HL-60/S4 (cell line): ENCODE data around the gene GAB3.

ENCODE experiments used
- in situ Hi-C: fragments of 300-500 bp; cut with MboI; formaldehyde crosslinking; loops from 2 replicates; pipeline ENCODE4 v1.14.3; 2022; ENCODE audit warnings: low sequenced_read_pairs

GAB3 gene

GRCh38 chrX:154750301-154751202, at the start of gene GAB3:
Gene GAB3, minus strand, starts transcription at chrX:154751077. Its CDS starts 52 bp downstream, at chrX:154751025.
- in situ Hi-C loops: no loop called here

GRCh38 chrX:154799556-154800348, 48.9 kb upstream of the GAB3 start:
- in situ Hi-C loops: no loop called here

- in situ Hi-C loops: no loop called here
Observed at GRCh38 chrX:154797006-154797405, 46.1 kb upstream of the GAB3 start.

- in situ Hi-C loops: no loop called here
Observed at GRCh38 chrX:154795016-154795415, 44.1 kb upstream of the GAB3 start.

GRCh38 chrX:154793084-154793795, 42.4 kb upstream of the GAB3 start:
- in situ Hi-C loops: no loop called here

- in situ Hi-C loops: no loop called here
Observed at GRCh38 chrX:154791939-154792338, 41.1 kb upstream of the GAB3 start.

GRCh38 chrX:154791467-154791866, 40.6 kb upstream of the GAB3 start:
- in situ Hi-C loops: no loop called here

- in situ Hi-C loops: no loop called here
Observed at GRCh38 chrX:154785716-154786115, 34.8 kb upstream of the GAB3 start.

GRCh38 chrX:154784149-154784995, 33.5 kb upstream of the GAB3 start:
- in situ Hi-C loops: no loop called here

GRCh38 chrX:154780968-154781367, 30.1 kb upstream of the GAB3 start:
- in situ Hi-C loops: no loop called here

- in situ Hi-C loops: no loop called here
Observed at GRCh38 chrX:154779261-154779660, 28.4 kb upstream of the GAB3 start.

- in situ Hi-C loops: no loop called here
Observed at GRCh38 chrX:154776753-154777152, 25.9 kb upstream of the GAB3 start.

- in situ Hi-C loops: no loop called here
Observed at GRCh38 chrX:154775419-154776349, 24.8 kb upstream of the GAB3 start.

GRCh38 chrX:154774622-154775021, 23.7 kb upstream of the GAB3 start:
- in situ Hi-C loops: no loop called here

- in situ Hi-C loops: no loop called here
Observed at GRCh38 chrX:154762537-154763296, 11.8 kb upstream of the GAB3 start, which contains the start of gene DKC1. Gene DKC1, plus strand, starts transcription at chrX:154762864. Its CDS starts 102 bp downstream, at chrX:154762966.

- in situ Hi-C loops: no loop called here
Observed at GRCh38 chrX:154761977-154762536, 11.2 kb upstream of the GAB3 start.

- in situ Hi-C loops: no loop called here
Observed at GRCh38 chrX:154758696-154759095, 7.8 kb upstream of the GAB3 start.

- in situ Hi-C loops: no loop called here
Observed at GRCh38 chrX:154751669-154752271, 893 bp upstream of the GAB3 start.
